HG03095 (cell line): ENCODE results near the gene MED15.
"Not testable (repeated sequence)": the region's sequence is repeated elsewhere in the genome, so short reads cannot be mapped to it uniquely, and the experiment has no call there.

Experiments
- ATAC-seq: cut with Tn5 transposase; IDR thresholded peaks from one replicate; pipeline ENCODE4 v1.9.1; 2021; ENCODE audit warnings: moderate library complexity; ENCODE audit not compliant: unreplicated experiment

Gene MED15, protein sequence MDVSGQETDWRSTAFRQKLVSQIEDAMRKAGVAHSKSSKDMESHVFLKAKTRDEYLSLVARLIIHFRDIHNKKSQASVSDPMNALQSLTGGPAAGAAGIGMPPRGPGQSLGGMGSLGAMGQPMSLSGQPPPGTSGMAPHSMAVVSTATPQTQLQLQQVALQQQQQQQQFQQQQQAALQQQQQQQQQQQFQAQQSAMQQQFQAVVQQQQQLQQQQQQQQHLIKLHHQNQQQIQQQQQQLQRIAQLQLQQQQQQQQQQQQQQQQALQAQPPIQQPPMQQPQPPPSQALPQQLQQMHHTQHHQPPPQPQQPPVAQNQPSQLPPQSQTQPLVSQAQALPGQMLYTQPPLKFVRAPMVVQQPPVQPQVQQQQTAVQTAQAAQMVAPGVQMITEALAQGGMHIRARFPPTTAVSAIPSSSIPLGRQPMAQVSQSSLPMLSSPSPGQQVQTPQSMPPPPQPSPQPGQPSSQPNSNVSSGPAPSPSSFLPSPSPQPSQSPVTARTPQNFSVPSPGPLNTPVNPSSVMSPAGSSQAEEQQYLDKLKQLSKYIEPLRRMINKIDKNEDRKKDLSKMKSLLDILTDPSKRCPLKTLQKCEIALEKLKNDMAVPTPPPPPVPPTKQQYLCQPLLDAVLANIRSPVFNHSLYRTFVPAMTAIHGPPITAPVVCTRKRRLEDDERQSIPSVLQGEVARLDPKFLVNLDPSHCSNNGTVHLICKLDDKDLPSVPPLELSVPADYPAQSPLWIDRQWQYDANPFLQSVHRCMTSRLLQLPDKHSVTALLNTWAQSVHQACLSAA

GRCh38 chr22:20507253-20508066 lies at the start of gene MED15:
Gene MED15 (plus strand): TSS chr22:20507610. CDS start chr22:20507679, 69 bp downstream.
- ATAC-seq, result peak; percentile 57

- no peak for ATAC-seq
Measured at GRCh38 chr22:20458530-20459151, 48.8 kb upstream of the MED15 start.

DNA sequence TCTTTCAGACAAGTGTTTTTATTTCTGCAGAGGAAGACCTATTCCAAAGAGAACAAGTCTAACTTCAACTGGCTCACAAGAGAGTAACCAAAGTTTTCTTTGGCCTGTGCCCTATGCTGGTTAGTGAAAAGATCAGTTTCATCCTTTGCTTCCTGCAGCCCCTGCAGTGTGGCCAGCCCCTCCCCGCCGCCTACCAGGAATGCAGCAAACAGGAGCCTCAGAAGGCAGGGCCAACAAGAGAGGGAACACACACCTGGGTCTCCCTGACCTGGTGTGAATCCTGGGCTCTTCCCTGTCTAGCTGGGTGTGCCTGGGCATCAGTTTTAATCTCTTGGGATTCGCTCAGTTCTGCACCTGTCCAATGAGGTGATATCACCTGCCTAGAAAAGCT lies 48.3 kb upstream of the MED15 start:
- no peak for ATAC-seq

DNA sequence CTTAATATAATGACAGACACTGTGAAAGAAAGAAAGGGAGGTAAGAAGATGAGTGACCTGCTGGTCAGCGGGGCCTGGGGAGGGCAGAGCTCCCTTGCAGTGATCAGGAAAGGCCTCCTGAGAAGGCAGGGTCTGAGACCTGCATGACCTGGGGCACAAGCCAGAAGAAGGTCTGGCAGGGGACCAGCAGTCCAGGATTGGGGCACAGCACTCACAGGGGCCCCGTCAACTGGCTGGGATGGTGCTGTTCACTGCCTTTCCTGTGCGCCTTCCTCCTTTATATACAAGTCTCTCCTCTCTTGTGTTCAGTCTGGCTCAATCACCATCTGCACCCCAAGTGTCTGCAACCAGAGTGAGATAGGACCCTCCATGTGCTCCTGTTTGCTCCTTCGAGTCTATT lies 47.5 kb upstream of the MED15 start:
- ATAC-seq, result no peak

- no peak for ATAC-seq
Measured at GRCh38 chr22:20463324-20464095, 43.9 kb upstream of the MED15 start.

- no peak for ATAC-seq
Measured at GRCh38 chr22:20464096-20464614, 43.3 kb upstream of the MED15 start.

DNA sequence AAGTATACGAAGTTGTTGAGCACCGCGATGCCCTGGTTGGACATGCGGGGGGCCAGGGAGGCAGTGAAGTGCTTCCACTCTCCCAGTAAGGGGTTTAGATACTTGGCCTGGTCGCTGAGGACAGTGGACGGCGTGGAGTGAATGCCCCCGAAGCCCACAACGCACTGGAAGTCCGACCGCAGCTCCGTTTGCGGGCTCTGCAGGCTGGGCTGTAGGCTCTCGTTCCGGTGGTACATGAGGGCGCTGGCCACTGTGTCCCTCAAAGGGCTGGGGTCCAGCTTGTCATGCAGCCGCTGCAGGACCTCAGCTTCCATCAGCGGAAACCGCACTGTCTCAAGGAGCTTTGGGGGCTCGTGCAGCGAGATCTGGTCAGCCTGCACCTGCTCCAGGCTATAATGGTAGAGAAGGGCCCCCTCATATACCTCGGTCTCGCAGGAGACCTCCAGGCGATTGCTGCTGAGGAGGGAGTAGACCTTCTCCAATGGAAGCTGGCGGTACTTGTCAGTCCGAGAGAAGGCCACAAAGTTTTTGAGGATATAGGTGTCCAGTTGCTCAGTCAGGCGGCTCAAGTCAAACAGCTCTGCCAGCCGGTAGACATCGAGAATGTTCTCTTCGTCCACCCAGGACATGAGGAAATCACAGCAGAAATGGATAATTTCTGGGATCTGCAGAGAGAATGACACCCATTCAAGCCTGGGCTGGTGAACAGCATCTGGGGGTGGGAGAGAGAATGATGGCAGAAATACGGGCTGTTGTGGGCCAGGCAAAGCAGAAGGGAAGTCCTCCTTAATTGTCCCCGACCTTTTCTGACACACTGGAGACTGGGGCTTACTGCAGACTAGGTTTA lies 42.3 kb upstream of the MED15 start:
- no peak for ATAC-seq

GRCh38 chr22:20465759-20466077 lies 41.7 kb upstream of the MED15 start:
- no peak for ATAC-seq

DNA sequence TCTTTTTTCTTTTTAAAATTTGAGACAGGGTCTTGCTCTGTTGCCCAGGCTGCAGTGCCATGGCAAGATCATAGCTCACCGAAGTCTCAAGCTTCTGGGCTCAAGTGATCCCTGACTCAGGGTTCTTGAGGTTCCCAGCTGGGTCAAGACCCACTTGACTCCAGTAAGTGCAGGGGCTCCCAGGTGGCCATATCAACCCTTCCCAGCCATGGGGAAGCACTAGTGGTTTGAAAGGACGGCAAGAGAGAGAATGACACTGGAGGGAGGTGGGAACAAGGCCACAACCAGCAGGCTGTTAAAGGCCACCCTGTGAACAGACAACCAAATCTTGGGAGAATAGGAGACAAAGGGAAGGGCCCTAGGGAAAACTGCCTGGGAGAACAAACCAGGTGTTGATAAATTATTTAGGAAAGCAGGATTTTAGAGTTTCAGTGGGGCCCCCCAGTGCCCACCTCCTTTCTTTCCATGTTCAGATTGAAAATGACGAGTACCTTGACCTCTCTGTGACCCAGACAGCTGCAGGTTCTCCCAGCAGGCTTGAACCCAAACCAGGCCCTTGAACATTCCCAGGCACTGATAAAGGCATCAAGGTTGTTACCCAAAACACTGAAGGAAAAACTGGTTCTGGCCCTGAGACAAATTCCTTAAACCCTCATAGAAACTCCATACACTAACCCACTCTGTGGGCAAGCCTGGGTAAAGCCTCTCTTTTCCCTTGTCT lies 40.6 kb upstream of the MED15 start:
- ATAC-seq, result no peak

DNA sequence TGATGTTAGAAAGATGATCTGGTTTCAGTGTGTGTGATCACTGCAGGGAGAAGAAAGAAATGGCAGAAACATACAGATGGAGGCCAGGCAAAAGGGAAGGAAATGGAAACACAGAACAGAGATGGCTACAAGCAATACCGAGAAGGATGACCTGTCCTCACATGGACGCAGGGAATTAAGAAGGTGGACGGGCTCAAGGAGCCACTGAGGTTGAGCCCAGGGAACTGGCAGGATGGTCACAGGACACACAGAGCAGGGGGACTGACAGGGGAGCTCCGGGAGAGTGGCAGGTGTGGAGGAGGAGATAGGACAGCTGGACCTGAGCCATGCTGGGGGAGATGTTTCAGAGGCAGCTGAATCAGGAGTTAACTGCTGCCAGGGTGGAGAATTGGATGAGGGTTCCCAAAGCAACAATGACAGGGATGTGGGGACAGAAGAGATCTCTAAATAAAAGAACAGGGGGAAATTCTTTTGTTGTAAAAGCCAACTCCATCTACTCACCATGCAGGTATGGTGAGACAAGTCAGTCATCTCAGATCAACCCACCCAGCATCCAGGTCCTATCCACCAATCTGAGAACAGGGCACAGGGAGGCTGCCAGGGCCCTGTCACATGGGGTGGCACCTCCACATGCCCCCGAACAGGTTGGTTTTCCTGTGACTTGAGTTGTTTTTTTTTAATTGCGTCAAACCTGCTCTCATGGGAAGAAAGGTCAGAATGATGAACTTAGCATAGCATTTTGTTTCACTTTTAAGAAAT lies 38.1 kb upstream of the MED15 start:
- ATAC-seq, result no peak

- ATAC-seq, result not testable (repeated sequence)
Measured at GRCh38 chr22:20470525-20470924, 36.9 kb upstream of the MED15 start.

- no peak for ATAC-seq
Measured at GRCh38 chr22:20471126-20471833, 36.1 kb upstream of the MED15 start.

GRCh38 chr22:20472629-20473442 lies 34.6 kb upstream of the MED15 start:
- no peak for ATAC-seq

GRCh38 chr22:20475115-20475436 lies 32.3 kb upstream of the MED15 start:
- no peak for ATAC-seq

- not testable (repeated sequence) for ATAC-seq
Measured at GRCh38 chr22:20475569-20475968, 31.8 kb upstream of the MED15 start.

- not testable (repeated sequence) for ATAC-seq
Measured at GRCh38 chr22:20478059-20478458, 29.4 kb upstream of the MED15 start.
